Vein endothelial cell (primary cell): ENCODE measurements around the gene BTBD7. TPM values are rescaled to one million over a fixed set of nuclear protein-coding genes. Genes with fewer than 3 reads are reported as not detected.

ENCODE experiments used
- total RNA-seq: library from RNA; depleted of rRNA; stranded (reverse); fragments of >200 nt; gene quantifications from 2 replicates; pipeline ENCODE4 v1.2.3, GENCODE V29; 2012

BTBD7 gene, protein sequence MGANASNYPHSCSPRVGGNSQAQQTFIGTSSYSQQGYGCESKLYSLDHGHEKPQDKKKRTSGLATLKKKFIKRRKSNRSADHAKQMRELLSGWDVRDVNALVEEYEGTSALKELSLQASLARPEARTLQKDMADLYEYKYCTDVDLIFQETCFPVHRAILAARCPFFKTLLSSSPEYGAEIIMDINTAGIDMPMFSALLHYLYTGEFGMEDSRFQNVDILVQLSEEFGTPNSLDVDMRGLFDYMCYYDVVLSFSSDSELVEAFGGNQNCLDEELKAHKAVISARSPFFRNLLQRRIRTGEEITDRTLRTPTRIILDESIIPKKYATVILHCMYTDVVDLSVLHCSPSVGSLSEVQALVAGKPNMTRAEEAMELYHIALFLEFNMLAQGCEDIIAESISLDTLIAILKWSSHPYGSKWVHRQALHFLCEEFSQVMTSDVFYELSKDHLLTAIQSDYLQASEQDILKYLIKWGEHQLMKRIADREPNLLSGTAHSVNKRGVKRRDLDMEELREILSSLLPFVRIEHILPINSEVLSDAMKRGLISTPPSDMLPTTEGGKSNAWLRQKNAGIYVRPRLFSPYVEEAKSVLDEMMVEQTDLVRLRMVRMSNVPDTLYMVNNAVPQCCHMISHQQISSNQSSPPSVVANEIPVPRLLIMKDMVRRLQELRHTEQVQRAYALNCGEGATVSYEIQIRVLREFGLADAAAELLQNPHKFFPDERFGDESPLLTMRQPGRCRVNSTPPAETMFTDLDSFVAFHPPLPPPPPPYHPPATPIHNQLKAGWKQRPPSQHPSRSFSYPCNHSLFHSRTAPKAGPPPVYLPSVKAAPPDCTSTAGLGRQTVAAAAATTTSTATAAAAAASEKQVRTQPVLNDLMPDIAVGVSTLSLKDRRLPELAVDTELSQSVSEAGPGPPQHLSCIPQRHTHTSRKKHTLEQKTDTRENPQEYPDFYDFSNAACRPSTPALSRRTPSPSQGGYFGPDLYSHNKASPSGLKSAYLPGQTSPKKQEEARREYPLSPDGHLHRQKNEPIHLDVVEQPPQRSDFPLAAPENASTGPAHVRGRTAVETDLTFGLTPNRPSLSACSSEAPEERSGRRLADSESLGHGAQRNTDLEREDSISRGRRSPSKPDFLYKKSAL
- total RNA-seq, result 37.2 and 41.7 TPM in 2 replicates

GRCh38 chr14:93332853-93333630, at the start of gene BTBD7:
Gene BTBD7 (minus strand): TSS chr14:93333036. CDS start chr14:93296051, 36,985 bp downstream.

DNA sequence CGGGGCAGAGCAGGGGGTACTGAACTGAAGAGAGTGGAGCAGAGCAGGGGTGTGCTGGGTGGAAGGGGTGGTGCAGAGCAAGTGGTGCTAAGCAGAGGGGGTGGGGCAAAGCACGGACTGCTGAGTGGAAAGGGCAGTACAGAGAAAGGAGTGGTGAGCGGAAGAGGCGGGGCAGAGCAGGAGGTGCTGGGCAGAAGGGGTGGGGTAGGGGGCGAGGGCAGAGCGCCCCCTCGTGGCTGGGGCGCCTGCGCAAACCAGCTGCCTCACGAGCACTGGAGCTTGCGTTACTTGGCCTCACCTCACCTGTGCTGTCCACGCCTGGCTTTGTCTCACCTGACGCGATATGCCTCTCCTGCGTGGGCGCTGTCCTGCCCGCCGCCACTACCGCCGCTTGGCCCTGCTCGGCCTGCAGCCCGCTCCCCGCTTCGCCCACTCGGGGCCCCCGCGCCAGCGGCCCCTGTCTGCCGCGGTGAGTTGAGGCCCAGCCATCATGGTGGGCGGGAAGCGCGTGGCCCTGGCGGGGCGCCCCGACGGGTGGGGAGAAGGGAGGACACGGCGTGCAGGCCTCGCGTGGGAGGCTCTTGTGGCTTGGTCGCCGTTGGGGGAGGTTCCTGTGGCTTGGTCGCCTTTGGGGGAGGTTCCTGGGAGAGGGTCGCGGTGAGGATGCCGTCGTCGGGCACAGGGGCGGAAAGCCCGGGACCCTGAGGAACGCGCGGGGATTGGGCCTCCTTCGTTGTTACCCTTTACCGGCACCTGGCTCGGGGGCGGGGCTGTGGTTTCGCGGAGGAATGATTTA, 14.3 kb upstream of the BTBD7 start, which contains the start of gene COX8C:
Gene COX8C, plus strand, starts transcription at position 257 of the 796 bp plus-strand sequence. Its CDS starts 87 bp downstream, at position 344.

DNA sequence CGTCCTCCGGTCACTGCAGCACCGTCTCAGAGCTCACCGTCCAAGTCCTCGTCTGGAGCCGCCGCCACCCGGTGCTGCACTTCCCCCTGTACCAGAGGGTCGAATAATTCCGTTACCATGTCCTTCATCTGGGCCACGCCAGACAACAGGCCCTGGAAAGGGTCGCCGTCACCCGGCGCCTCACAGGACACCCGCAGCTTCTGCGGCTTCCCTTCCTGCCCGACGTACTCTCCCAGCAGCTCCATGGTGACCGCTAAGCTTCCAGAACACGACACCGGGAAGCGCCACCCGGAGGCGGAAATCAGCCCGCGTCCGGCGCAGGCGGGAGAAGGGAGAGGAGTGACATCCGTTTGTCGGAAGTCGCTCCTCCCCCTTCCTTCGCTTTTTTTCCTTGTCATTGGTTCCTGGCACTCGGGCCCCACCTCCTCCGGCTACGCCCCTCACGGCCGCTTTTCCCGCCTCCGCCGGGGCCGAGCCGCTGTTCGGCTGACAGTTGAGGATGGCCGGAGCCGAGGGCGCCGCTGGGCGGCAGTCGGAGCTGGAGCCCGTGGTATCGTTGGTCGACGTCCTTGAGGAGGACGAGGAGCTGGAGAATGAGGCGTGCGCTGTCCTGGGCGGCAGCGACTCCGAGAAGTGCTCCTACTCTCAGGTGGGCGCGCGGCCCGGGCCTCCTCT, 125.9 kb downstream of the BTBD7 start, which contains the start of the genes GON7 and UBR7:
Gene GON7, minus strand, starts transcription at position 273 of the 675 bp plus-strand sequence. Its CDS starts 28 bp downstream, at position 245.
Gene UBR7, plus strand, starts transcription at position 464 of the 675 bp plus-strand sequence. Its CDS starts 36 bp downstream, at position 500.

Other genes with a start within 250 kb of the BTBD7 start
- gene ITPK1, start 217.1 kb downstream of the BTBD7 start, total RNA-seq, result 24.5 and 29.1 TPM in 2 replicates
- gene MOAP1, start 148.1 kb downstream of the BTBD7 start, total RNA-seq, result 16.7 and 17.5 TPM in 2 replicates
- 11.4 and 12.6 TPM in 2 replicates for gene LYSET, start 147.7 kb downstream of the BTBD7 start, total RNA-seq
- 14.0 and 15.6 TPM in 2 replicates for gene GON7, start 126.0 kb downstream of the BTBD7 start, total RNA-seq
- 25.8 and 33.1 TPM in 2 replicates for gene UBR7, start 125.8 kb downstream of the BTBD7 start, total RNA-seq
- not detected in 2 replicates for gene COX8C, start 14.1 kb upstream of the BTBD7 start, total RNA-seq
- under 0.01 TPM in 1 of 2 replicates, not detected in the other for gene UNC79, start 97.9 kb upstream of the BTBD7 start, total RNA-seq